MM.1S (cell line): ENCODE data around the gene TSPYL2.

Experiments
- DNase-seq: peaks from one replicate; pipeline ENCODE4 v3.0.0-alpha.2; 2015
- H2AFZ ChIP-seq: fragments of 300-600 bp; sonication (generic); 2 replicates; pipeline ENCODE4 v1.6.0; 2016; ENCODE audit warnings: antibody characterized with exemption, low read length
- H3F3A ChIP-seq: fragments of 300-600 bp; sonication (generic); 2 replicates; pipeline ENCODE4 v1.6.1; 2016; ENCODE audit warnings: mild to moderate bottlenecking, antibody characterized with exemption, low read length, moderate library complexity, mixed read lengths; ENCODE audit not compliant: insufficient read depth
- H3K27ac ChIP-seq: fragments of 300-600 bp; sonication (generic); 2 replicates; pipeline ENCODE4 v1.5.1; 2016; ENCODE audit warnings: mild to moderate bottlenecking, low read length
- H3K27me3 ChIP-seq: fragments of 300-600 bp; sonication (generic); replicated peaks from 2 replicates; pipeline ENCODE4 v1.6.0; 2016; ENCODE audit warnings: low read length; ENCODE audit not compliant: insufficient read depth
- H3K36me3 ChIP-seq: fragments of 300-600 bp; sonication (generic); replicated peaks from 2 replicates; pipeline ENCODE4 v1.6.1; 2016; ENCODE audit warnings: mild to moderate bottlenecking, low read length, mixed read lengths; ENCODE audit not compliant: insufficient read depth
- H3K4me1 ChIP-seq: fragments of 300-600 bp; sonication (generic); 2 replicates; pipeline ENCODE4 v1.6.1; 2016; ENCODE audit warnings: low read length, mixed read lengths
- H3K4me2 ChIP-seq: fragments of 300-600 bp; sonication (generic); 2 replicates; pipeline ENCODE4 v1.6.0; 2016; ENCODE audit warnings: low read depth, low read length
- H3K4me3 ChIP-seq: fragments of 300-600 bp; sonication (generic); 2 replicates; pipeline ENCODE4 v1.5.1; 2016; ENCODE audit warnings: low read length, mixed read lengths
- H3K79me2 ChIP-seq: fragments of 300-600 bp; sonication (generic); 2 replicates; pipeline ENCODE4 v1.6.1; 2016; ENCODE audit warnings: mixed run types, low read length, mixed read lengths
- H3K9ac ChIP-seq: fragments of 300-600 bp; sonication (generic); 2 replicates; pipeline ENCODE4 v1.6.1; 2016; ENCODE audit warnings: low read length, mixed read lengths
- H3K9me2 ChIP-seq: fragments of 300-600 bp; sonication (generic); replicated peaks from 2 replicates; pipeline ENCODE4 v1.6.1; 2016; ENCODE audit warnings: mild to moderate bottlenecking, low read length, mixed read lengths; ENCODE audit not compliant: insufficient read depth
- H3K9me3 ChIP-seq: fragments of 300-600 bp; sonication (generic); replicated peaks from 2 replicates; pipeline ENCODE4 v1.6.1; 2016; ENCODE audit warnings: mild to moderate bottlenecking, low read length, mixed read lengths; ENCODE audit not compliant: insufficient read depth
- H4K20me1 ChIP-seq: fragments of 300-600 bp; sonication (generic); 2 replicates; pipeline ENCODE4 v1.6.1; 2016; ENCODE audit warnings: mild to moderate bottlenecking, low read length, moderate library complexity, mixed read lengths; ENCODE audit not compliant: insufficient read depth
- EZH2 ChIP-seq: fragments of 300-600 bp; sonication (generic); optimal IDR thresholded peaks from 2 replicates; pipeline ENCODE3; 2017; ENCODE audit warnings: low read depth, mild to moderate bottlenecking, antibody characterized with exemption, low read length, mixed read lengths
- EZH2phosphoT487 ChIP-seq: fragments of 300-600 bp; sonication (generic); IDR thresholded peaks from 2 replicates; pipeline ENCODE4 v1.6.1; 2018; ENCODE audit warnings: antibody characterized with exemption, low read length
- TF ChIP-seq, protein P1 (sequence below): fragments of 300-600 bp; sonication (generic); IDR thresholded peaks from 2 replicates; pipeline ENCODE4 v1.5.1; 2016; ENCODE audit warnings: antibody characterized with exemption, low read length, mixed read lengths

The TSPYL2 gene

DNA sequence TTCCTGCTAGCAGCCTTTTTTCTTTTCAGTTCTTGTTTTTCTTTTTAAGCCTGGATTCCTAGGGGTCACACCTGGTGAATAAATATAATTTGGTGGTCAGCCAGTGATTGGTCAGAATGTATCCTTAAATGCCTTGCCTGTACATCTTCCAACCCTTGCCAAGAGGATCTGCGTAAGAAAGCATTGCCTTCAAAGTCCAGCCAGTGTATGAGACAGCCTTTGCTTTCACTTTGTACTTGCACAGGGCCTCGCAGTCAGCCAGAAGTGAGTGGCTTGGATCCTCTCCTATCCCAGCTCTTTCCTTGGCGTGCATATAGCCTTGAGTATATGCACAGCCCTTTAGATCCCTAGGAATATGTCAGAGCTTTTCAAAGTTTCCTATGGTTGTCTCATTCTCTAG lies 33.9 kb downstream of the TSPYL2 start:
- peaks cover 15% of the 10 kb centered on the region for H3F3A ChIP-seq
- H3K36me3 ChIP-seq: no peaks in the 10 kb centered on the region
- H3K27ac ChIP-seq: peak overlapping the region; percentile 56
- peak overlapping the region; percentile 32; the same call in 1 of the 2 replicates for H3K9ac ChIP-seq
- no peak for TF ChIP-seq EZH2
- TF ChIP-seq, protein P1, sequence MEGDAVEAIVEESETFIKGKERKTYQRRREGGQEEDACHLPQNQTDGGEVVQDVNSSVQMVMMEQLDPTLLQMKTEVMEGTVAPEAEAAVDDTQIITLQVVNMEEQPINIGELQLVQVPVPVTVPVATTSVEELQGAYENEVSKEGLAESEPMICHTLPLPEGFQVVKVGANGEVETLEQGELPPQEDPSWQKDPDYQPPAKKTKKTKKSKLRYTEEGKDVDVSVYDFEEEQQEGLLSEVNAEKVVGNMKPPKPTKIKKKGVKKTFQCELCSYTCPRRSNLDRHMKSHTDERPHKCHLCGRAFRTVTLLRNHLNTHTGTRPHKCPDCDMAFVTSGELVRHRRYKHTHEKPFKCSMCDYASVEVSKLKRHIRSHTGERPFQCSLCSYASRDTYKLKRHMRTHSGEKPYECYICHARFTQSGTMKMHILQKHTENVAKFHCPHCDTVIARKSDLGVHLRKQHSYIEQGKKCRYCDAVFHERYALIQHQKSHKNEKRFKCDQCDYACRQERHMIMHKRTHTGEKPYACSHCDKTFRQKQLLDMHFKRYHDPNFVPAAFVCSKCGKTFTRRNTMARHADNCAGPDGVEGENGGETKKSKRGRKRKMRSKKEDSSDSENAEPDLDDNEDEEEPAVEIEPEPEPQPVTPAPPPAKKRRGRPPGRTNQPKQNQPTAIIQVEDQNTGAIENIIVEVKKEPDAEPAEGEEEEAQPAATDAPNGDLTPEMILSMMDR: no peak
- TF ChIP-seq EZH2phosphoT487: no peak
- peak overlapping the region; percentile 42 for H3K4me3 ChIP-seq
- H3K4me1 ChIP-seq: no peaks in the 10 kb centered on the region
- H3K9me2 ChIP-seq: no peaks in the 10 kb centered on the region
- no peaks in the 10 kb centered on the region for H3K27me3 ChIP-seq
- H2AFZ ChIP-seq: peak overlapping the region; percentile 51; the same call in 1 of the 2 replicates
- H3K79me2 ChIP-seq: peaks cover 14% of the 10 kb centered on the region
- H3K4me2 ChIP-seq: peak overlapping the region; percentile 83
- no peaks in the 10 kb centered on the region for H3K9me3 ChIP-seq
- DNase-seq: peak; percentile 14
- no peaks in the 10 kb centered on the region for H4K20me1 ChIP-seq

DNA sequence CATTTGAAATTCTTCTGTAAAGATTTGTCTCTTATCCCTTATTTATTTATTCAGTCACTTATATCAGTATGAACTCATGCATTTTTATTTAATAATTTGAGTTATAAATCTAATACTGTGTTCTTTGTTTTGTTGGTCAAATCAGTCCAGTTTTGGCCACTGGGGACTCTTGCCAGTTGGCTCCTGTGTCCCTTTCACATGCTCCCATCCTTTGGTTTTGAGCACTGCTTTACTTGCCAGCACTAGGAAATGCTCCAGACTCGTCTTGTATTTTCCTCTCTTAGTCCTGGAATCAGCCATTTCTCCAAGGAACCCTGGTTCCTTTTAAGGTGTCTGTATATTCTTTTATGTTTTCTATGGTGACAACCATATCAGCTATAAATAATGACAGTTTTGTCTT lies 39.8 kb downstream of the TSPYL2 start:
- no peaks in the 10 kb centered on the region for H3K36me3 ChIP-seq
- no peaks in the 10 kb centered on the region for H3K27me3 ChIP-seq
- no peak overlapping the region for H3K27ac ChIP-seq
- TF ChIP-seq, protein P1: no peak
- TF ChIP-seq EZH2phosphoT487 (no peak), EZH2 (no peak)
- H4K20me1 ChIP-seq: no peaks in the 10 kb centered on the region
- H2AFZ ChIP-seq: no peak overlapping the region
- no peak overlapping the region for H3K4me3 ChIP-seq
- no peak overlapping the region for H3K9ac ChIP-seq
- no peaks in the 10 kb centered on the region for H3K9me2 ChIP-seq
- no peak for DNase-seq
- H3K79me2 ChIP-seq: peaks cover 4% of the 10 kb centered on the region; the same call in 1 of the 2 replicates
- no peaks in the 10 kb centered on the region for H3F3A ChIP-seq
- no peaks in the 10 kb centered on the region for H3K9me3 ChIP-seq
- no peaks in the 10 kb centered on the region for H3K4me1 ChIP-seq
- H3K4me2 ChIP-seq: no peak overlapping the region

DNA sequence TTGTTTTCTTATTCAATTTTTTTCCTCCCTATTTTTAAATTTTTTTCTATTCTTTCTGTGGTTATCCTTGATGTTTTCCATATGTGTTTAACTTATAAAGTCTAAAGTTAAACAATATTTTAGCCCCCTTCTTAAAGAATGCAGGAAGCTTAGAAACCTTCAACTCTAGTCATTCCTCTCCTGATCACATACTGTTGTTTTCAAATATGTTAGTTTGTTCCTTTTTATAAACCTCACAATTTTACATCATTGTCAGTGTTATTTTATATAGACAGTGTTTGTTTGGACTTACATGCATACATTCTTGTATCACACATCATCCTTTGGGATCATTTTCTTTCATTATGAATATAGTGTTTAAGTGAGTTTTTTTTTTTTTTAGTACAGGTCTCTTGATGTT lies 43.3 kb downstream of the TSPYL2 start:
- H3K27me3 ChIP-seq: no peaks in the 10 kb centered on the region
- no peaks in the 10 kb centered on the region for H3K36me3 ChIP-seq
- TF ChIP-seq EZH2 (no peak), EZH2phosphoT487 (no peak)
- TF ChIP-seq, protein P1: no peak
- H3K9ac ChIP-seq: no peak overlapping the region
- no peak overlapping the region for H2AFZ ChIP-seq
- H3K4me2 ChIP-seq: no peak overlapping the region
- H3K27ac ChIP-seq: no peak overlapping the region
- H4K20me1 ChIP-seq: no peaks in the 10 kb centered on the region
- DNase-seq: no peak
- no peak overlapping the region for H3K4me3 ChIP-seq
- H3K9me3 ChIP-seq: no peaks in the 10 kb centered on the region
- no peaks in the 10 kb centered on the region for H3K4me1 ChIP-seq
- no peaks in the 10 kb centered on the region for H3K79me2 ChIP-seq
- no peaks in the 10 kb centered on the region for H3K9me2 ChIP-seq
- no peaks in the 10 kb centered on the region for H3F3A ChIP-seq
